DND-41 (cell line): Measurements from ENCODE around the gene SNTB2.

Experiments used
- ATAC-seq: fragments of 200-7000 bp; cut with Tn5 transposase; 3 replicates; pipeline ENCODE4 v1.9.1; 2021; ENCODE audit warnings: low read depth; ENCODE audit not compliant: insufficient read depth
- DNase-seq: peaks from one replicate; pipeline ENCODE4 v3.0.0-alpha.2; 2020
- H2AFZ ChIP-seq: 2 replicates; pipeline ENCODE4 v1.6.0; 2012; ENCODE audit warnings: low read depth, low read length
- H3K27ac ChIP-seq: 2 replicates; pipeline ENCODE4 v1.5.1; 2012; ENCODE audit warnings: low read length, inconsistent platforms
- H3K27me3 ChIP-seq: fragments of 200-600 bp; sonication (generic); 2 replicates; pipeline ENCODE4 v1.6.0; 2012; ENCODE audit warnings: low read length, mild to moderate bottlenecking, inconsistent platforms; ENCODE audit not compliant: insufficient read depth, poor library complexity
- H3K36me3 ChIP-seq: 2 replicates; pipeline ENCODE4 v1.5.1; 2012; ENCODE audit warnings: low read length, inconsistent platforms; ENCODE audit not compliant: insufficient read depth
- H3K4me1 ChIP-seq: 2 replicates; pipeline ENCODE4 v1.5.1; 2012; ENCODE audit warnings: mild to moderate bottlenecking, low read length; ENCODE audit not compliant: insufficient read depth
- H3K4me2 ChIP-seq: 2 replicates; pipeline ENCODE4 v1.6.0; 2012; ENCODE audit warnings: mild to moderate bottlenecking, moderate library complexity, low read length, inconsistent platforms; ENCODE audit not compliant: insufficient read depth
- H3K4me3 ChIP-seq, 2 experiments: fragments of 200-600 bp in 1 of 2; shearing (Covaris generic) in 1 of 2; 2 replicates each; pipeline ENCODE4 v1.5.1; 2012 to 2016; ENCODE audit warnings: inconsistent platforms in 2 of 2, low read length in 2 of 2, mild to moderate bottlenecking in 2 of 2, low read depth in 1 of 2, moderate library complexity in 1 of 2
- H3K79me2 ChIP-seq: 2 replicates; pipeline ENCODE4 v1.6.0; 2012; ENCODE audit warnings: low read length, inconsistent platforms; ENCODE audit not compliant: insufficient read depth
- H3K9ac ChIP-seq: 2 replicates; pipeline ENCODE4 v1.6.0; 2012; ENCODE audit warnings: low read depth, mild to moderate bottlenecking, inconsistent platforms, low read length, moderate library complexity
- H3K9me3 ChIP-seq: 2 replicates; pipeline ENCODE4 v1.5.1; 2012; ENCODE audit warnings: low read length, moderate library complexity, mild to moderate bottlenecking, inconsistent platforms; ENCODE audit not compliant: insufficient read depth, severe bottlenecking
- H4K20me1 ChIP-seq: 2 replicates; pipeline ENCODE4 v1.6.0; 2012; ENCODE audit warnings: low read length; ENCODE audit not compliant: insufficient read depth
- EZH2 ChIP-seq: IDR thresholded peaks from 3 replicates; pipeline ENCODE4 v1.6.1; 2012; ENCODE audit warnings: borderline replicate concordance, low read depth, mild to moderate bottlenecking, moderate library complexity, low read length, inconsistent platforms; ENCODE audit not compliant: severe bottlenecking
- TF ChIP-seq, protein P1 (sequence below): IDR thresholded peaks from 2 replicates; pipeline ENCODE4 v1.5.1; 2012; ENCODE audit warnings: borderline replicate concordance, low read length, moderate library complexity, mild to moderate bottlenecking; ENCODE audit not compliant: poor library complexity, severe bottlenecking; ENCODE audit errors: extremely low read depth

Gene SNTB2

DNA sequence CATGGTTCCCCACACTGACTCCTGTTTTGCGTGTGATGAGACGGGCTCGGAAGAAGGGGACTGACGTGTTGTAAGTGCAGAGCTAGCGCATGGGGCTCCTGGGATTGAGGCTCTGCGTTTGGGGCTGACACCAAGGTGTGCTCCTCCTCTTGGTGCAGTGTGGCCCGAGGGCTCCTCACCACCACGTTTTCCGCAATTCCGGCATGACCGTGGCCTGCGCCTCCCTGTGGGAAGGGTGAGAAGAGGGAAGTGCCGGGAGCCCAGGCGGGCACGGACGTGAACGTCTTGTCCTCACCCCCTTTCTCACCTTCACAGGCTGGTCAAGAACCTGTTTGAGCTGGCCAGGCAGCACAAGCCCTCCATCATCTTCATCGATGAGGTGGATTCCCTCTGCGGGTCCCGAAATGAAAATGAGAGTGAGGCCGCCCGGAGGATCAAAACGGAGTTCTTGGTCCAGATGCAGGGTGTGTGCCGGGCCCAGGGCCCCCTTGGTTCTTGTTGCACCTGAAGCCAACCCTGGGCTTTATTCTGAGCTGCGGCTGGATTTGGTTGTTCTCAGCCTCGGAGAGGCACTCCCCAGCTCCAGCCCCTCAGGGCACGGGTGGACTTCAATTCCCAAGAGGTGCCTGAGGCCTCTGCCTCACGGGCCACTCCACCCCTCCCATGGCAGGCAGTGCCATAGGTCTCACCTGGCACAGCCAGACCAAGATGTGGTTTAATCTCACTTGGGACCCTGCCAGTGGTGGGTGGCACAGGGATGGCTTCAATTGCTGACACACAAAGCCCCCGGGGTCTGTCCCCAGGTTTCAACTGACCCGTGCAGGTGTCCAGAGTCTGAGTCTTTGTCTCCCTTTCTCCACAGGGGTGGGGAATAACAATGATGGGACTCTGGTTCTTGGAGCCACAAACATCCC lies 133.1 kb downstream of the SNTB2 start:
- no peak overlapping the region for H3K27ac ChIP-seq
- no peaks in the 10 kb centered on the region for H3K27me3 ChIP-seq
- TF ChIP-seq, protein P1, sequence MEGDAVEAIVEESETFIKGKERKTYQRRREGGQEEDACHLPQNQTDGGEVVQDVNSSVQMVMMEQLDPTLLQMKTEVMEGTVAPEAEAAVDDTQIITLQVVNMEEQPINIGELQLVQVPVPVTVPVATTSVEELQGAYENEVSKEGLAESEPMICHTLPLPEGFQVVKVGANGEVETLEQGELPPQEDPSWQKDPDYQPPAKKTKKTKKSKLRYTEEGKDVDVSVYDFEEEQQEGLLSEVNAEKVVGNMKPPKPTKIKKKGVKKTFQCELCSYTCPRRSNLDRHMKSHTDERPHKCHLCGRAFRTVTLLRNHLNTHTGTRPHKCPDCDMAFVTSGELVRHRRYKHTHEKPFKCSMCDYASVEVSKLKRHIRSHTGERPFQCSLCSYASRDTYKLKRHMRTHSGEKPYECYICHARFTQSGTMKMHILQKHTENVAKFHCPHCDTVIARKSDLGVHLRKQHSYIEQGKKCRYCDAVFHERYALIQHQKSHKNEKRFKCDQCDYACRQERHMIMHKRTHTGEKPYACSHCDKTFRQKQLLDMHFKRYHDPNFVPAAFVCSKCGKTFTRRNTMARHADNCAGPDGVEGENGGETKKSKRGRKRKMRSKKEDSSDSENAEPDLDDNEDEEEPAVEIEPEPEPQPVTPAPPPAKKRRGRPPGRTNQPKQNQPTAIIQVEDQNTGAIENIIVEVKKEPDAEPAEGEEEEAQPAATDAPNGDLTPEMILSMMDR, result no peak
- no peak for TF ChIP-seq EZH2
- no peak overlapping the region for H2AFZ ChIP-seq
- peaks cover 87% of the 10 kb centered on the region for H4K20me1 ChIP-seq
- peaks cover 9% of the 10 kb centered on the region; the same call in 1 of the 2 replicates for H3K4me1 ChIP-seq
- no peak overlapping the region for H3K4me2 ChIP-seq
- peaks cover 96% of the 10 kb centered on the region for H3K36me3 ChIP-seq
- no peak overlapping the region for H3K4me3 ChIP-seq
- H3K9ac ChIP-seq, result no peak overlapping the region
- ATAC-seq (no peak), DNase-seq (no peak)
- H3K79me2 ChIP-seq, result peaks cover 80% of the 10 kb centered on the region
- H3K9me3 ChIP-seq, result no peaks in the 10 kb centered on the region

DNA sequence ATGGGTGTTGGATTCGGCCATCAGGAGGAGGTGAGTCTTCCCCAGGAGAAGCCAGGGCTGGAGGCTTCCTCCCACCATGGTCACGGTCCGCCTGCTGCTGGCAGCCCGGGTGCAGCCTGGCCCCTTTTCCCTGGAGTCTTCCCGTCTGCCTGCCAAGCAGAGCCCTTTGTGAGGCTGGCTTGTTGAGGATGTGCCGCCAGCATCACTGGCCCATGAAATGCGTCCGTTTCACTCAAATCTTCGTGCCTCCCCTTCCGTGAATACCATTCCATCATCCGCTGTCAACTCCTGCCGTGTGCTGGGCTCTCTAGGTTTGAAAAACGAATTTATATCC lies 133.7 kb downstream of the SNTB2 start:
- H4K20me1 ChIP-seq, result peaks cover 83% of the 10 kb centered on the region
- H3K9me3 ChIP-seq, result no peaks in the 10 kb centered on the region
- DNase-seq (no peak), ATAC-seq (no peak)
- peaks cover 92% of the 10 kb centered on the region for H3K36me3 ChIP-seq
- H3K4me2 ChIP-seq, result no peak overlapping the region
- peaks cover 79% of the 10 kb centered on the region for H3K79me2 ChIP-seq
- H2AFZ ChIP-seq, result no peak overlapping the region
- H3K9ac ChIP-seq, result no peak overlapping the region
- TF ChIP-seq, protein P1, result no peak
- TF ChIP-seq EZH2, result no peak
- H3K27me3 ChIP-seq, result no peaks in the 10 kb centered on the region
- H3K27ac ChIP-seq, result no peak overlapping the region
- peaks cover 12% of the 10 kb centered on the region for H3K4me1 ChIP-seq
- H3K4me3 ChIP-seq, result no peak overlapping the region

DNA sequence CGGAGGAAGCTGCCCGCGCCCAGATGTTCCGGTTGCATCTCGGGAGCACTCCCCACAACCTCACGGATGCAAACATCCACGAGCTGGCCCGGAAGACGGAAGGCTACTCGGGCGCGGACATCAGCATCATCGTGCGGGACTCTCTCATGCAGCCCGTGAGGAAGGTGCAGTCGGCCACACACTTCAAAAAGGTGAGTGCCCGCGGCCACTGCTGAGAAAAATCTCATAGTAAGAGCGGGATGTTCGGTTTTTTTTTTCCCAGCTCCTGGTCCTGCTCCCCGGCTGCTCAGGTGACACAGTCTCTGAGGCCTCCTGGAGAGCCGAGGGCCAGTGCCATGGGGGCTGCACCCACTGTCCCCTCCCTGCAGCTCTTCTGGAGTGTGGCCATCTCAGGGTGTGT lies 134.1 kb downstream of the SNTB2 start:
- Histone ChIP-seq H3K36me3 (peaks cover 92% of the 10 kb centered on the region), H3K4me1 (peaks cover 15% of the 10 kb centered on the region), H3K4me3 (no peak overlapping the region), H3K9me3 (no peaks in the 10 kb centered on the region), H3K4me2 (no peak overlapping the region), H4K20me1 (peaks cover 83% of the 10 kb centered on the region), H3K9ac (no peak overlapping the region), H2AFZ (no peak overlapping the region), H3K27me3 (no peaks in the 10 kb centered on the region), H3K79me2 (peaks cover 79% of the 10 kb centered on the region), H3K27ac (no peak overlapping the region)
- TF ChIP-seq EZH2, result no peak
- TF ChIP-seq, protein P1, result no peak
- DNase-seq (no peak), ATAC-seq (no peak)

DNA sequence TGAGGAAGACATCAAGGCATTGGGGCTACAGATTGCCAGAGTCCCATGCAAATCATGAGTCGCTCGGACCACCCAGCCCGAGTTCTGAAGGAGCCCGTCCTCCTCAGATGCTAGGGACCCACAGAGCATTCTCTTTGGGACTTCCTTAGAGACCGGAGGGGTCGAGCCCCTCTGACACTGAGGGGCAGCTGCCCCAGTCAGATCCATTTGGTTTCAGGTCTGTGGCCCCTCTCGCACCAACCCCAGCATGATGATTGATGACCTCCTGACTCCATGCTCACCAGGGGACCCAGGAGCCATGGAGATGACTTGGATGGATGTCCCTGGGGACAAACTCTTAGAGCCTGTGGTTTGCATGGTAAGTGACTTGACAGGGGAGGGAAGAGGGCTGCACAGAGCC lies 135.4 kb downstream of the SNTB2 start:
- no peak overlapping the region for H2AFZ ChIP-seq
- H3K4me2 ChIP-seq, result no peak overlapping the region
- H3K27me3 ChIP-seq, result no peaks in the 10 kb centered on the region
- H3K9me3 ChIP-seq, result no peaks in the 10 kb centered on the region
- no peak for TF ChIP-seq EZH2
- TF ChIP-seq, protein P1, result no peak
- H3K4me1 ChIP-seq, result peaks cover 28% of the 10 kb centered on the region
- H3K4me3 ChIP-seq, result no peak overlapping the region
- no peak overlapping the region for H3K27ac ChIP-seq
- H3K79me2 ChIP-seq, result peaks cover 81% of the 10 kb centered on the region
- no peak overlapping the region for H3K9ac ChIP-seq
- peaks cover 85% of the 10 kb centered on the region for H4K20me1 ChIP-seq
- peaks cover 93% of the 10 kb centered on the region for H3K36me3 ChIP-seq
- DNase-seq (no peak), ATAC-seq (no peak)
